OCI-LY1 (cell line): ENCODE data around the gene POTEH.
"Not testable (repeated sequence)": the region's sequence is repeated elsewhere in the genome, so short reads cannot be mapped to it uniquely, and the experiment has no call there.

Source experiments
- EZH2 ChIP-seq: fragments of 200-600 bp; sonication (generic), shearing (Covaris generic); IDR thresholded peaks from 2 replicates; pipeline ENCODE4 v1.8.0; 2017; ENCODE audit warnings: borderline replicate concordance, mixed run types, mild to moderate bottlenecking, antibody characterized with exemption, low read length, moderate library complexity, mixed read lengths
- TF ChIP-seq, protein P1 (sequence below): fragments of 200-600 bp; sonication (generic), shearing (Covaris generic); IDR thresholded peaks from 2 replicates; pipeline ENCODE4 v1.5.1; 2017; ENCODE audit warnings: mild to moderate bottlenecking, antibody characterized with exemption, low read length, moderate library complexity, mixed read lengths

DNA sequence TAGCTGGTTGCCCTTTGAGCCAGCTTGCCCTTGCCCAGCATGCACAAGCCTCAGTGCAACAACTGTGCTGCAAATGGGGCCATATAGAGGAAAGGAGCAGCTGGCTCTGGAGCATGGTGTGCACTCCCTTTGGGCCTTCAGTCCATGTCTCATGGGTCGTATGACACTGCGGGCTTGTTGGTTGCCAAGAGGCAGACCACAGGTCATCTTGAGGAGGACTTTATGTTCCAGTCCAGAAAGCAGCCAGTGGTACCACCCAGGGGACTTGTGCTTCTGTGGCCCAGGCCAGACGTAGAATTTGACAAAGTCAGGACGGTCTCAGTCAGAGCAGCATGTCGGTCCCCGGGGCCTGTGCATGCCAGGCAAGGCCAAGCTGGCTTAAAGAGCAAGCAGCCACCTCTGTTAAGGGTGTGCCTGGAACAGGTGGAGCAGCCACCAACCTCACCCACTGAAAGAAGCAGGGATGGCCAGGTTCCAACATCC lies 49.1 kb downstream of the POTEH start:
- TF ChIP-seq, protein P1, sequence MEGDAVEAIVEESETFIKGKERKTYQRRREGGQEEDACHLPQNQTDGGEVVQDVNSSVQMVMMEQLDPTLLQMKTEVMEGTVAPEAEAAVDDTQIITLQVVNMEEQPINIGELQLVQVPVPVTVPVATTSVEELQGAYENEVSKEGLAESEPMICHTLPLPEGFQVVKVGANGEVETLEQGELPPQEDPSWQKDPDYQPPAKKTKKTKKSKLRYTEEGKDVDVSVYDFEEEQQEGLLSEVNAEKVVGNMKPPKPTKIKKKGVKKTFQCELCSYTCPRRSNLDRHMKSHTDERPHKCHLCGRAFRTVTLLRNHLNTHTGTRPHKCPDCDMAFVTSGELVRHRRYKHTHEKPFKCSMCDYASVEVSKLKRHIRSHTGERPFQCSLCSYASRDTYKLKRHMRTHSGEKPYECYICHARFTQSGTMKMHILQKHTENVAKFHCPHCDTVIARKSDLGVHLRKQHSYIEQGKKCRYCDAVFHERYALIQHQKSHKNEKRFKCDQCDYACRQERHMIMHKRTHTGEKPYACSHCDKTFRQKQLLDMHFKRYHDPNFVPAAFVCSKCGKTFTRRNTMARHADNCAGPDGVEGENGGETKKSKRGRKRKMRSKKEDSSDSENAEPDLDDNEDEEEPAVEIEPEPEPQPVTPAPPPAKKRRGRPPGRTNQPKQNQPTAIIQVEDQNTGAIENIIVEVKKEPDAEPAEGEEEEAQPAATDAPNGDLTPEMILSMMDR: not testable (repeated sequence)
- TF ChIP-seq EZH2: not testable (repeated sequence)
